Mammary epithelial cell (primary cell): Measurements from ENCODE around the gene C16orf74.

Source experiments
- CTCF ChIP-seq, 2 donors: IDR thresholded peaks in 1 of 2; conservative IDR thresholded peaks in 1 of 2; 2 replicates each; pipeline ENCODE4 v1.5.1; 2011 to 2012; ENCODE audit warnings: inconsistent platforms in 2 of 2, low read length in 2 of 2, mild to moderate bottlenecking in 2 of 2, control low read depth in 1 of 2, low read depth in 1 of 2; ENCODE audit not compliant: insufficient read depth in 1 of 2; ENCODE audit errors: extremely low read depth in 1 of 2
- EZH2 ChIP-seq: IDR thresholded peaks from 2 replicates; pipeline ENCODE4 v1.6.1; 2012; ENCODE audit warnings: low read length, inconsistent platforms, borderline replicate concordance

GRCh38 chr16:85711982-85712587, 38.8 kb downstream of the C16orf74 start:
- TF ChIP-seq EZH2 (no peak), CTCF (conservative IDR thresholded peaks at IDR 0.05 in 1 of 2, IDR thresholded peaks at IDR 0.05 in 1 of 2; ENCODE audit: extremely low read depth in 1 of 2, insufficient read depth in 1 of 2, low read depth in 1 of 2, low read length in 2 of 2) (no peak)
